Ureter (tissue), 1 donor: Measurements from ENCODE around the gene GRIA3. TPM values are rescaled to one million over a fixed set of nuclear protein-coding genes. Genes with fewer than 3 reads are reported as not detected.
"Not testable (repeated sequence)": the region's sequence is repeated elsewhere in the genome, so short reads cannot be mapped to it uniquely, and the experiment has no call there.

Source experiments
- DNase-seq: peaks from one replicate; pipeline ENCODE4 v3.0.0-alpha.2; 2020; ENCODE audit warnings: low spot score
- total RNA-seq: library from RNA; stranded (reverse); gene quantifications from one replicate; pipeline ENCODE4 v1.2.4, GENCODE V29; 2023
- donor health status: DM: yes; HTN: yes; CAD: no.

Gene GRIA3
- total RNA-seq, 1 donor from 2014 or later = 3.5 TPM

DNA sequence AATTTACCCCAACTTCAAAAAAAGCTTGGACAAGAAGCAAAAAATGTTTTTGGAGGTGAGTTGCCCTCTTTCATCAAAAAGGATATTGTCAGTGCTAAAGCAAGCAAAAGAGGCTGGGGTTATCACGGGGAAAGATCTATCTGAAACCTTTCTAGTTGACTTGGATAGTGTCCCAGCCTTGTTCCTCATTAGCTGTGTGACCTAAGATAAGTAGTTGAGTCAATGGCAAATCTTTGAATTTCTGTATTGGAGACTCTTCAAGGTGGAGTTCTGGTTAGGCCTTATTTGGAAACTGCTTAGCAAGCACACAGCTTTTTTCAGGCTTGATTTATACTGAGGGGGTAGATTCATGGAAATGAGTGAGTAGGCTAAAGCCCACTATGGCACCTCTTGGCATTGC is 271.6 kb downstream of the GRIA3 start:
- no peak for DNase-seq

DNA sequence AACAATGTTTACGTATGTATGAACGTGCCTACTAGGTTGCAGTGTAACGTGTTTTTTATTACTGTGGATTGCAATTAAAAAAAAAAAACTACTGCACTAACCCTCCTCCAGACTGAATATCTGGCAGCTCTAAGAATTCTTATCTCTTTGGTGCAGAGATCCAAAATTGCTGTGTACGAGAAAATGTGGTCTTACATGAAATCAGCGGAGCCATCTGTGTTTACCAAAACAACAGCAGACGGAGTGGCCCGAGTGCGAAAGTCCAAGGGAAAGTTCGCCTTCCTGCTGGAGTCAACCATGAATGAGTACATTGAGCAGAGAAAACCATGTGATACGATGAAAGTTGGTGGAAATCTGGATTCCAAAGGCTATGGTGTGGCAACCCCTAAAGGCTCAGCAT is 280.6 kb downstream of the GRIA3 start:
- DNase-seq = no peak

DNA sequence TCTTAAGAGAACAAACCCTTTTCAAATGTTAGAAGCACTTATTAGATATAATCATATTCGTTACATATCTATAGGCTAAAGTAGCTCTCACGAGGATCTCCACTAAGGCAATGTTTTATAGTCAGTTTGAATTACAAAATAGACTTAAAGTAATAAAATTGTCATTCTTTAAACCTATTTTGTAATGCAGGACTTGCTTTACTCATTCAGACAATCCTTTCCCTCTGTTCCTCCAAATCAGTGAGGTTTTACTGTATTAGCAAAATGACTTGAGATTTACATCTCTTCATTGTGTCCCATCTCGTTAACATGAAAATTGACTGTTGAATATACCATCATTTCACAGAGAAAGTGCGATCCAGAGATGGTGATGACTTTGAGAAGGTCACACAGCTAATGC is 284.4 kb downstream of the GRIA3 start:
- no peak for DNase-seq

DNA sequence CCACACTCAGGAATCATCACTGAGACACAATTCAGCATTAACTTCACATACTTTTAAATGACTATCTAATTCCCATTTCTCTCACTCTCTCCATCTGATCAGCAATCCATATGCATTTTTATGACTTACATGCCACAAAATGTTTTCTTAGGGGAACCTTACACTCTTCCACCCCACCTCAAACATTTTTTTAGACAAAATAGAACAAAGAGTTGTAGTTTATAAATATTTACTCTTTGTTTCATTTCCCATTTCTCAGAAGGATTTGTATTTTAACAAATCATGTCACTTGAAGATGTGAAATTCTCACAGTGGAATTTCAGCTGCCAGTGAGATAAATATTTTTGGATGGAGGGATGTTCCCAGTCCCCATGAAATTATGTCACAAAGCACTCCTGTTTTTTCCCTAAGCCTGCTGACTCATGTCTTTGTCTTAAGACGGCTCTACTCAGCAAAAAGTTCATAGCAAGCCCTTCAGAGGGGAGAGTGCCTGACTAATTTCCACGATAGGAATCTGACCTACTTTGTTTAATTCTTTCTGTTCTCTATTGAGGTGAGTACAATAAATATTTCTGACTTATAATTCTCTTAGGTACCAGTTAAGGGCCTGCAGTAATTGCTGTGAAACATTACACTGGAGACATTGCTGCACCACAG is 291.1 kb downstream of the GRIA3 start:
- DNase-seq = no peak

DNA sequence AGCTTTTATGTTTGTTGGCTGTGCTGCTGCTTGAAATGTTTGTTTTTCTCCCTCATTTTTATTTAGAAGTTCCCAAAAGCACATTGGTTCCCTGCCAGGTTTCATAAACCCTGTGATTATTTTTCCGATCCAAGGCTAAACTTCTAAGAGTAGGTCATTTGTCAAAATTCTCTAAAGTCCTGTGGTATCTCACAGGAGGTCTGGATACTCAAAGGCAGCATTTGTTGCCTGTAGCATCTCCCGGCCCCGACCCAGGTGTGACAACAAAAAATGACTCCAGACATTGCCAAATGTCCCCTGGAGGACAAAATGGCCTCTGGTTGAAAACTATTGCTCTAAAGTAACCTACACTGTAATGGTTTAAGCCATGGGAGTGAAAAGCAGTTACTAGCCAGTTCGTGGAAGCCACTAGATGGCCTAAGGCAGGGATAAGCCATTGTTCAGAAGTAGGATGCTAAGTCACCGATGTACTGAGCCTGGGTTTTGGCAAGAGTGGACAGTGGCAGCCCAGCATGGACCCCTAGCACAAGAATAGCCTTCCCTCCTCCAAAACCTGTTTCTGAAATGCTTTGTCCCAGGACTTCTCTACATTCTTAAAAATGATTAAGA is 292.6 kb downstream of the GRIA3 start:
- DNase-seq = no peak

DNA sequence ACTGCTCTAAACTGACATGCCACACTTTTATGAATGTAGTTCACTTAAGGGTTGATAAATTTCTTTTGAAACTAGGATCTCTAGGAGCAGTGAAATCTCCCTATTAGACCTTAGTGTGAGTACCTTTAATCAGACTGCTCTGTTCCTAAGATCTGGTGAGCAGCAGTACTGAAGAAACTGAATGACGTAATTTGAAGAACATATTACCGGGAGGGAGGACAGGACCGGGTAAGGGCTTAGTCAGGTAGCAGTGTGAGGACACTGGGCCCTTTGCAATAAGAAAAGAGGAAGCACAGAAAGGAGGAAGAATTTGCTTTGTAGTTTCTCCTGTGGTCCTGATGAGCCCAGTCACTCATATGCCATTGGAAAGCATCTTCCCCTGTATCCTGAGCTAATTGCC is 293.6 kb downstream of the GRIA3 start:
- DNase-seq = no peak

DNA sequence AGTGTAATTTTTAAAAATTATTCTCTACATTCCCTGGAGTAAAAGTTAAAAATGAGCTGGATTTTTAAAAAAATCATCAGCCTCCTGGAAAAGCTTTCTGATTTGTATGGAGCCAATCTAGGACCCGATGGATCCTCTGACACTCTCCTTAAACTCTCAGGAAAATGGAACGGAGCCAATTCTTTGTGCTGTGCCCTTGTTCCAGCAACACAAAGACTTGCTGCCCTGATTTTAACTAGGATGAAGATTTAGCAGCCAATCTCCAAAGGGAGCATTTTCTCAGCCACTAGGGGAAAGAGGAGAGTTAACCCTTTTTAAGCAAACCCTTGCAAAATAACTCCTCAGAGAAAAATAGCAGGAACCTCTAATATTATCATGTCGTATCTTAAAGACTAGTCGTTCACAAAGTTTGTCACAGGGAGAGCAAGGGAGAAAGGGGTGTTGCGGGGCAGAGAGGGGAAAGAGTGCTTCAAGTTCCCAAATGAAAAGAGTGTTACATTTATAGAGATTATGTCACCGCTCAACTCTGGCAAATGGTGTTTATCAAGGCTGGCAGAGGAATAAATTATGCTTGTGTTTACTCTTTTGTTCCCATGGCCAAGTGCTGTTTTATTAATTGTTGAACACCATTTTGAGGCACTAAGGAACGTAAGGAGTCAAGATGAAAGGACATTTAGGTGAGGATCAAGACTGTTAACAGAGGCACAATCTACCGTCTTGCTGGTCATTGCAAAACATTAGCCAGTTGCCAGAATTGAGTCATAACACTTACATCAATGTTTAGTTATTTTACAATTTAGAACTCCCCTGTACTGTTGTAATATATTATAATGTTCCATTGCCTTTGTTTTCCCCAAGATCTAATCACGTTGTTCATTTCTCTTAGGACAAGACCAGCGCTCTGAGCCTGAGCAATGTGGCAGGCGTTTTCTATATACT is 298.1 kb downstream of the GRIA3 start:
- DNase-seq = no peak

DNA sequence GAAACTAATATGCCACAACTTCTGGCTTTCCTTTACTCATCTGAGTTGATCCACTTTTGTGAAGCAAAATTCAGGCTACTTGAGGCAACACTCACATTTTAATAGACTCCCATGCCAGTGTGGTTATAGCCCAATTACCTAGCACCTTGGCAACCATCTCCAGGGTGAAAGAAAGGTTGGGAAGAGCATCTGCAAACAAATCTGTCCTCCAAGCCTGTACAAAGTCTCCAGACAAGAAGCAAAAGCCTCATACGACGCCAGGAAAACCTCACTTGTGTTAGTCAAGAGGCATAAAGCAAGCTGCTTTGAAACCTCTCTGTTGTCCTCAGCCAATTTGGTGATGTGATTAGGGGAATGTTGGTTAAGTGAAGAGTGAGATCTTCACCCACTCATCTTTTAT is 302.2 kb downstream of the GRIA3 start:
- DNase-seq = no peak

DNA sequence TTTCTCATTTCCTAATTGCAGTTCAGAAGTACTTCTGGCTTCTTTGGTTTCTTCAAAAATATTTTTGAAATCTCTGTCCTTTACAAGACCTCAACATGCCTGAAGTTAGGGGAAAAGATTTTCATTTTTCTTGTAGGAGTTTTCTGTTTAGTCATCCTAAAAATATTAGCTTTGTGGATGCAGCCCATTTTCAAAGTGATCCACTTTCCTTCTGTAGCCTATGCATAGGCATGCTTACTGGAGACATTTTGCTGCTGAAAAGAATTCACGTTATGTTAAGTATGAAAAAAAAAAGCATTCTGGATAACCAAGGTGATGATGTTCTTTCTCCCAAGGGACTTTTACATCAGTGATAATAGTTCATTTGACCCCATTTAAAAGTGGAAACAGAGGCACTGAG is 303.2 kb downstream of the GRIA3 start:
- DNase-seq = no peak

DNA sequence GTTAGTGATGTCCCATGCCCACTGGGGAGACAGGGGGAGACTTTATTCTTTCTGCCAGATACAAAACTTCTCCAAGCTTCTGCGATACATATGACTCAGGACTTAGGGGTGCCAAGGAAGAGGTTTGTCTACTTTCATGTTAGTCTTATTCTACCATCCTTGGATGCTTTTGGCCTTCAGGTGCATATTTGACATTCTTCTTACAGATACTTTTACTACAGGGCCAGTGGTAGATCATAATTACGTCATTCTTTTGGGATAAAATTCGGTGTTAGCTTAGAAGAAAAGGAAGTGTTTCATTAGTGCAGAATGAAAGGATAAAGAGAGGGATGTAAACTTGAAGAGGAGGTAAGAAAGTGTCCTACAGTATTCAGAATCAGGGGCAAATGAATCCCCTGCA is 303.6 kb downstream of the GRIA3 start:
- no peak for DNase-seq

DNA sequence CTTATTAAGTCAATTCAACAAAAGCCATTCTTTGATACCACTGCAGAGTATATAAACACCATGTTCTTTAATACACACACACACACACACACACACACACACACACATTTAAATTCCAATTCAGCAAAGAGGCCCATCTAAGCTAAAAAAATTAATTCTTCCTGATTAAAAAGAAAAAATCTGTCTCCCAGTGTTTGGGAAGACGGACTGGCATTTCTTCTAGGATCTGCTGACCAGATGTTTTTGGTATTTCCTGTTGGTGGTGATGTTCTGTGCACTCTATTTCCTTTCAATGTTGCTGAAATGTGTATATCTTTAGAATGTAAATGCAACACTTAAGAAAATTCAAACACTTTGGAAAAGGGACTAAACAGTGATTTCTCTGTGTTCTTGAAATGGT is 304.9 kb downstream of the GRIA3 start:
- no peak for DNase-seq

DNA sequence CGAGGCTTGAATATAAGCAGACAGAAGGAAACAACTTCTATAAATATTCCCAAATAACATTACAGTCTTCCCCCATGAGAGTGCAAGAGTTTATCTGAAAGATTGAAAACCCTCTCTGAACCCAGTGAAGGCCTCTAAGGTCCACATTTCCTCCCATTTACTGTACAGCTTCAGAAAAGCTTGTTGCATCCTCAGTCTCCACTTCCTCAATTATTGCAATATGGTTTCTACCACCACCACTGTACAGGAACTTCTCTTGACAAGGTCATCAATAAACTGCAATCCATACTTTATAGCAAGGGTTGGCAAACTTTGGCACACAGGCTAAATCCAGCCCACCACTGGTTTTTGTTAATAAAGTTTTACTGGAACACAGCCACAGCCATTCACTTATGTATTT is 309.8 kb downstream of the GRIA3 start:
- DNase-seq = no peak

DNA sequence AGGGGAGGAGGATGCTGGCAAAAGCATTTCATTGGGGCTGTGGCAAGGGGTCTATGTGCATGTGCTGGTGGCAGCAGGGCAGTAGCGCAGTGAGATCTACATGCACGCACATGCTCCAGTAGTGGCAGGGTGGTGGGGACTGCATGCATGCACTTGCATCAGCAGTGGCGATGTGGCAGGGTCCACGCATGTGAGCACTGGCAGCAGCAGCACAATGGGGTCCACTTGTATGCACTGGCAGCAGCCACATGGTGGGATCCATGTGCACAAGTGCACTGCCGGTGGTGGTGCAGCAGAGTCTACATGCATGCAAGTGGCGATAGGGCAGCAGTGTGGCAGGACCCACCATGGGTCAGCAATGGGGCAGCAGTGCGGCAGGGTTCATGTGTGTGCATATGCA is 315.7 kb downstream of the GRIA3 start:
- DNase-seq = no peak

DNA sequence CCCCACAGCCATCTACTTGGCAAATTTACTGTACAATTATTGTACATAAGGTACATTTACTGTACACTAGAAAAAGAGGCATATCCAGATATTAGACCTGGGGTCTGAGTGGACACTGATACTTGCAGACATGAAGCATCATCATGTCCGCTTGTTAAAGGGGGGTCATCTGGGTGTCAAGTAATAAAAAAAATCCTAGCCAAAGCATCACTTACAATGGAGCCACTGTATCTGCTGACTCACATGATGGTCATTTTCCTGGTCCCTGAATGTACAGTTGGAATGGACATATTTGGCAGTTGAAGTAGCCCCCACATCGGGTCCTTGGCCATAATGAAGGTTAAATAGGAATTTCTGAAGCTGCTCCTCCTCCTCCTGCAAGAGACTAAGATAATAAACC is 320.0 kb downstream of the GRIA3 start:
- DNase-seq = no peak

DNA sequence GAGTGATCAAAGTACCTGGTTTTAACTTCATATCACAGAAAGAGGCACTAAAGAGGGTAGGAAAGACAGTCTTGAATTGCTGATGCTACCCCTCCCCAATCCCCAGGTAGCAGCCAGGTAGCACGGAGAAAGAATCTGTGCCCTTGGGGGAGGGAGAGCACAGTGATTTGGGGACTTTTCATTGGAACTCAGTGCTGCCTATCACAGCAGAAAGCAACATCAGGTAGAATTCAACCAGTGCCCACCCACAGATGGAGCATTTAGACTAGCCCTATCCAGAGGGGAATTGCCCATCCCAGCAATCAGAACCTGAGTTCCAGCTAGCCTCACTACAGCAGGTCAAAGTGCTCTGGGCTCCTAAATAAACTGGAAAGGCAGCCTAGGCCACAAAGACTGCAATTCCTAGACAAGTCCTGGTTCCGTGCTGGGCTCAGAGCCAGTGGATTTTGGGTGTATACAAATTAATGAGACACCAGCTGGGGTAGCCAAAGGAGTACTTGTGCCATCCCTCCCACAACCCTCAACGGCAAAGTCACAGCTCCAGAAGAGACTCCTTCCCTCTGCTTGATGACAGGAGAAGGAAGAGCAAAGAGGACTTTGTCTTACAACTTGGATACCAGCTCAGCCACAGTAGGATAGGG is 320.7 kb downstream of the GRIA3 start:
- DNase-seq = no peak

DNA sequence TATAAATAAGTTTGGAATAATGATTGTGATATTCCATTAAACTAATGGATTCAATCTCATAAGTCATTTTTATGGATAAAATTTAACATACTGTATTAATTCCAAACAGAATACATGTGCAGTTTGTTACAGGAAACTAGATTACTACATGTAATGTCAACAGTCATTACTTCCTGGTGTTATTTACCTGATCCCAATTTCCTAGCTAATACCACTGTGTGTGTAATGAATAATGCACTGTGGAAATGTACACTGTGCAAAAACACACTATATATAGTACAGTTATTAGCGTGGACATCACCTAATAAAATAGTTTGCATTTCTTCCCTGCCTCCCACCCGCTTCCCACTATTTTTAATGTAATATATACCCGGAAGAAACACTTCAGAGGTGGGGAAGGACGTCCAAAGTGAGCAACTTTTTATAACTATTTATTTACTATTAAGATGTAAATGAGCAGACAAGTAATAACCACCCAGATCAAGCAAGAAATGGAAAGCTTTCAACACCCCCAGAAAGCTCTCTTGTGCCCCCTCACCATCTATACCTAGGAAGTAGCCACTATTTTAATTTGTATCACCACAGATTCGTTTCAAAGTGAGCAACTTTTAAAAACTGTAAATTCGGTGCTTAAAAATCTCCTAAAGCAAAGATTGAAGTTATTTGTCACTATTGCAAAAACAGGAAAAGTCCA is 329.7 kb downstream of the GRIA3 start:
- no peak for DNase-seq

DNA sequence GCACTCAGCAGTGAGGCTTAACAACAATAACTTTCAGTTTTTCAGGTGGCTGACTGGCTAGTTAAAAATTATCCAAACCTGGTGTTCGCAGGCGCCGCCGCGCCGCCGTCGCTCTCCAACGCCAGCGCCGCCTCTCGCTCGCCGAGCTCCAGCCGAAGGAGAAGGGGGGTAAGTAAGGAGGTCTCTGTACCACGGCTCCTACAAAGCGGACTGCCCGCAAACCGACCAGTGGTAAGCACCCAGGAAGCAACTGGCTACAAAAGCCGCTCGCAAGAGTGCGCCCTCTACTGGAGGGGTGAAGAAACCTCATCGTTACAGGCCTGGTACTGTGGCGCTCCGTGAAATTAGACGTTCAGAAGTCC is 330.2 kb downstream of the GRIA3 start:
- not testable (repeated sequence) for DNase-seq

DNA sequence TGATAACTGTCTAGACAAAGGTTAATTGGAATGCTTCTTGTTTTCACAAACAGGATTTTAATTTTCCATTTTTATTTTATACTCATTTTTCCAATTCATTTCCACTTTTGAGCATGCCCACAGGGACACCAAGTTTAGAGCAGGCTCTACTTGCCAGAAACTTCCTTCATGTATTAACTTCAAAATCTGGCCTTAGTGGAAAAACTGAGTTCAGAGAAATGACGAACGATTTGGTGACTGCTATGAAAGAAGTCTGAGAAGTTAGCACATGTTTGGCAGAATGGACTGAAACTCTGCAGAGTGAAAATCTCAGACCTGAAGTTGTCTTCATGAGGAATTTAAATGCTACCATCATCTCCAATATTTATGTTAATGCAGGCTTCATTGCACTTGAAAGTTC is 334.7 kb downstream of the GRIA3 start:
- no peak for DNase-seq

DNA sequence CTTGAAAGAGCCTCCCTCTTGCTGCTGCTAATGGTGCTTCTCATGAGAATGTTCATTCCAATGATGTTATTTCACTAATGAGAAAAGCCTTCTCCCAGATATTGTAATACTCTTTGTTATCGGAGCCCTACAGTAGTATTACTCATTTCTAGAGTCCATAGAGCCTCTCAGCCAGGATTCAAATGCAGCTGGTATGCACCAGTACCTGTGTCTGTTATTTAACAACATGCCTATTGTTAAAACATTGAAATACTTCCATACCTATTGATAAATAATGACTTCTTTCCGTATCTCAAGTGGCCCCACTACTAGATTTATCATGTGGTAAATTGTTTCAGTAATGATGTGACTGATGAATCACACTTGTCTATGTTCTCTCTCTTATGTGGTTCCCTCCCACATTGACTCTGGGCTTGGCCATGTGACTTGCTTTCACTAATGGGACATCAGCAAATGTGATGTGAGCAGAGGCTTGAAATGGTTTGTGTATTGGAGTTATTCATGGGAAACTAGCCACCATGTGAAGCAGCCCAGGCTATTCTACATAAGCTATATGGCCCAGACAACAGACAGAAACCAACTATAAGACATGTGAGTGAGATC is 341.1 kb downstream of the GRIA3 start:
- no peak for DNase-seq

DNA sequence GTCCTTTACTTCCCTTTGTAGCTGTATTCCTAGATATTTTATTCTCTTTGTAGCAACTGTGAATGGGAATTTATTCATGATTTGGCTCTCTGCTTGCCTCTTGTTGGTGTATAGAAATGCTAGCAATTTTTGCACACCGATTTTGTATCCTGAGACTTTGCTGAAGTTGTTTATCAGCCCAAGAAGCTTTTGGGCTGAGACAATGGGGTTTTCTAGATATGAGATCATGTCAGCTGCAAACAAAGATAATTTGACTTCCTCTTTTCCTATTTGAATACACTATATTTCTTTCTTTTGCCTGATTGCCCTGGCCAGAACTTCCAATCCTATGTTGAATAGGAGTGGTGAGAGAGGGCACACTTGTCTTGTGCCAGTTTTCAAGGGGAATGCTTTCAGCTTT is 346.6 kb downstream of the GRIA3 start:
- DNase-seq = not testable (repeated sequence)
